ENCODE measurements around the gene ZNF416.

DNA sequence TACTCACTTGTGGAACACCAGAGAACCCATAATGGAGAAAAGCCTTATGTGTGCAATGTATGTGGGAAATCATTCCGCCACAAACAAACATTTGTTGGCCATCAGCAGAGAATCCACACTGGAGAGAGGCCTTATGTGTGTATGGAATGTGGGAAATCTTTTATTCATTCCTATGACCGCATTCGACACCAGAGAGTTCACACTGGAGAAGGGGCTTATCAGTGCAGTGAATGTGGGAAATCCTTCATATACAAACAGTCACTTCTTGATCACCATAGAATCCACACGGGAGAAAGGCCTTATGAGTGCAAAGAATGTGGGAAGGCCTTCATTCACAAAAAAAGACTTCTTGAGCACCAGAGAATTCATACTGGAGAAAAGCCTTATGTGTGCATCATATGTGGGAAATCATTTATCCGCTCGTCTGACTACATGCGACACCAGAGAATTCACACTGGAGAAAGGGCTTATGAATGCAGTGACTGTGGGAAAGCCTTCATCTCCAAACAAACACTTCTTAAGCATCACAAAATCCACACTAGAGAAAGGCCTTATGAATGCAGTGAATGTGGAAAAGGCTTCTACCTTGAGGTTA is 40.7 kb downstream of the ZNF416 start:
- TF ChIP-seq POLR2A (IDR thresholded peaks at IDR 0.05; ENCODE audit: low read depth, low read length) = no peak
- TF ChIP-seq TAF1 (IDR thresholded peaks at IDR 0.05; ENCODE audit: low read depth, low read length) = no peak
- no peak for TF ChIP-seq POLR2AphosphoS5 (IDR thresholded peaks at IDR 0.05; ENCODE audit: low read depth, low read length)
- no peak for TF ChIP-seq SPI1 (IDR thresholded peaks at IDR 0.05; ENCODE audit: low read depth, low read length)
- no peak for TF ChIP-seq POU2F2 (IDR thresholded peaks at IDR 0.05; ENCODE audit: low read depth, low read length)
